Islet precursor cell (in vitro differentiated cells): Measurements from ENCODE around the gene FZD4.
"Not testable (repeated sequence)": the region's sequence is repeated elsewhere in the genome, so short reads cannot be mapped to it uniquely, and the experiment has no call there.

Experiments used
- DNase-seq: peaks from one replicate; pipeline ENCODE4 v3.0.0-alpha.2; 2018

Gene FZD4

DNA sequence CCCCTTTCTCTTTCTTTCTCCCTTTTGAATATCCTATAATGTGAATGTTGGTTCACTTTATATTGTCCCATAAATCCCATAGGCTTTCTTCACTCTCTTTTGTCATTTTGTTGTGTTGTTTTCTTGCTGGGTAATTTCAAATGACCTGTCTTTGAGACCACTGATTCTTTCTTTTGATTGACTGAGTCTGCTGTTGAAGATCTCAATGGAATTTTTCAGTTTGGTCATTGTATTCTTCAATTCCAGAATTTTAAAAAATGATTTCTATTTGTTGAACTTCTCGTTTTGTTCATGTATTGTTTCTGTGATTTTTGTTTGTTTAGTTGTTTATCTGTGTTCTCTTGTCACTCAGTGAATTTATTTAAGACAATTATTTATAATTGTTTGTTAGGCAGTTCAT lies 17.5 kb upstream of the FZD4 start:
- DNase-seq, result no peak

GRCh38 chr11:86969258-86969657 lies 14.1 kb upstream of the FZD4 start:
- DNase-seq, result no peak

- DNase-seq, result not testable (repeated sequence)
These were observed 12.4 kb upstream of the FZD4 start for GRCh38 chr11:86967601-86968000.

DNA sequence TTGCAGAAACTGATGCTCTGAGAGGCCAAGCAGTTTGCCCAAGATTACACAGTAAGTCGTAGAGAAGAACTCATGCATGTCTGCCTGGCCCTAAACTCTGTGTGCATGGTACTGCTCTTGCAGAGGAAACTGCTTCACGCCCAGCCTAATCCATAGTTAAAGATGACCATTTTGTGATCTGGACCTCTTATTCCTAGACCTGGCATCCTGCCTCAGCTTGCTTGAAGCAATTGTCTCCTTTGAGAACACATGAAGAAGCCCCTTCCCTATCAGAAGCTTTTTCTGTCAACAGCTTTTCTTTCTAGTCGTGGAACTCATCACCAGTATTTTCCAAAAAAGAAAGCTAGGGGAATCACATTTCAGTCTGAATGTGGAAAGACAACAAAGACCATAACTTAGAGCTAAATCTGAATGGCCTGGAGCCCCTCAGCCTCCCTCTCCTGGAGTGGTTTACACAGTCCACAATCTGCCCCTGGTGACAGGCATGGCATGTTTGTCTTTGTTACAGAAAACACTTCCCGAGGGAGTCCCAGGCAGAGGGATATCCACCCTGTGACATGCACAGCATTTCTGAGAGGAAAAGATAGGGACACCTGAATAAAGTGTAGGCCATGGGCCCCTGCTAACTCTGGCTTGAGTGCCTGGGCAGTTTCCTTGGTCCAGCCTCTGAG lies 2.9 kb upstream of the FZD4 start:
- DNase-seq, result no peak

DNA sequence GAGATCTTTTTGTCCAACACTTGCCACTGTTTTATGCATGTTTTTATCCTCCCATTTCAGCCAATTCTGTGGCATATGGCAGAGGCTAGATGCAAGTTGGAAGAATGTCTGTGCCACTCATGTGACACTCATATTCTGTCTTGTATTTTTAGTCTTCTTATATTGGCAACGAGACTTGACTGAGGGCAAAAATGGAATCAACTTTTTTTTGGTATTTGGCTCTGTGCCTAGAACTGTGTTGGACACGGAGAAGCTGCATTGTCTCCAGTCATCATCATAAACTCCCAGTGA lies 1.7 kb upstream of the FZD4 start:
- no peak for DNase-seq

- no peak for DNase-seq
These were observed 159 bp downstream of the FZD4 start for GRCh38 chr11:86955111-86955360.

- DNase-seq, result peak; percentile 66
These were observed 705 bp downstream of the FZD4 start for GRCh38 chr11:86954269-86955110.

- DNase-seq, result no peak
These were observed 2.8 kb downstream of the FZD4 start for GRCh38 chr11:86952221-86952875.

GRCh38 chr11:86951706-86952105 lies 3.5 kb downstream of the FZD4 start:
- DNase-seq, result no peak

DNA sequence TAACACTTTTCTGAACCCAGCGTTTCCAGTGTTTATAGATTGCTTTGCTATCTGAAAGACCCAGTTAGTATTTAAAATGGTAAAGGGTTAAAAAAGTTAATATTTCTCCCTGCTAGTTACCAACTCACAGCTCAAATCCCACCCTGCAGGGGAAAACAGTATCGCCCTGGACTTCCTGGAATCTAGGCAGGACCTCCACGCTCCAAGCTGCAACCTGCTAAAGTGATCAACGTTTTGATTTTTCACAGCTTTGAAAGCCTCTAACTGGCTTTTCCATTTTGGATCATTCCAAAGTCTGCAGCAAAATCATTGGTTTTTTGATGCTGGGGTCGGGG lies 4.6 kb downstream of the FZD4 start:
- DNase-seq, result no peak

GRCh38 chr11:86949995-86950660 lies 5.1 kb downstream of the FZD4 start:
- DNase-seq, result no peak

GRCh38 chr11:86948733-86949132 lies 6.5 kb downstream of the FZD4 start:
- DNase-seq, result no peak

GRCh38 chr11:86947541-86947940 lies 7.7 kb downstream of the FZD4 start:
- no peak for DNase-seq

DNA sequence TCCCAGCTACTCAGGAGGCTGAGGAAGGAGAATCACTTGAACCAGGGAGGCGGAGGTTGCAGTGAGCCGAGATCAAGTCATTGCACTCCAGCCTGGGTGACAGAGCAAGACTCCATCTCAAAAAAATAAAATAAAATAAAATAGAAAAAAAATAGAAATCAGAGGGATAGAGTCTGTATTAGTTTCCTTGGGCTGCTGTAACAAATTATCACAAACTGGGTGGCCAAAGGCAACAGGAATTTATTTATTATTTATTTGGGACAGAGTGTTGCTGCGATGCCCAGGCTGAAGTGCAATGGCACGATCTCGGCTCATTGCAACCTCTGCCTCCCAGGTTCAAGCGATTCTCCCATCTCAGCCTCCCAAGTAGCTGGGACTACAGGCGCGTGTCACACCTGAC lies 11.7 kb downstream of the FZD4 start:
- DNase-seq, result not testable (repeated sequence)

DNA sequence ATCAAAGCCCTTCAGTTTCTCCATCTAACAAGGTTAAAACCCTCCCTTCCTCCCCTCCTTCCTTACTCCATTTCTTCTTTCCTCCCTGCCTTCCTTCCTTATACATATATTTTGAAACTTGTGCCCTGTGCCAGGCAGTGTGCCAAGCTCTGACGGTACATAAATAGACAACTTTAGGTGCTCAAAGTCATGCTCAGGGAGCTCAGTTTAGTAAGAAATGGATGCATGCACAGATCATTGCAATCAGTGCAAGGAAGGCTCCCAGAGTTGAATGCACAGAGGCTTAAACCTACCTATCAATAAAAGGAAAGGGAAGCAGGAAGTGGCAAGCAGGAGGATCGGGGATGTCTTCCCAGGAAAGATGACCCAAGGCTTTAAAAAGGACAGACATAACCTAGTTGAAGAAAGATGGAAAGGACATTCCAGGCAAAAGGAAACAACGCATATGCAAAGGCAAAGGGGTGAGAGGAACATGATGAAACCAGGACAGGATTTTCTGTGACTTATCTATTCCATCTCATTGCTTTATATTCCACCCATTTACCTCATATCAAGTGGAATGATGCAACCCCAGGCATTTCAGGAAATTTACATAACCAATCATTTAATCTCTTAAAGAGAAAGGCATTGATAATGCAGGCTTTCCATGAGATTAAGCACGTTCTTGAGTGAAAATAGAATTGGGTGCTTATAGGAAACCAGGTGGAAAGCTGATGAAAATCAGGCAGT lies 13.2 kb downstream of the FZD4 start:
- no peak for DNase-seq

- DNase-seq, result no peak
These were observed 13.9 kb downstream of the FZD4 start for GRCh38 chr11:86941077-86941870.

- no peak for DNase-seq
These were observed 14.9 kb downstream of the FZD4 start for GRCh38 chr11:86940122-86940777.

DNA sequence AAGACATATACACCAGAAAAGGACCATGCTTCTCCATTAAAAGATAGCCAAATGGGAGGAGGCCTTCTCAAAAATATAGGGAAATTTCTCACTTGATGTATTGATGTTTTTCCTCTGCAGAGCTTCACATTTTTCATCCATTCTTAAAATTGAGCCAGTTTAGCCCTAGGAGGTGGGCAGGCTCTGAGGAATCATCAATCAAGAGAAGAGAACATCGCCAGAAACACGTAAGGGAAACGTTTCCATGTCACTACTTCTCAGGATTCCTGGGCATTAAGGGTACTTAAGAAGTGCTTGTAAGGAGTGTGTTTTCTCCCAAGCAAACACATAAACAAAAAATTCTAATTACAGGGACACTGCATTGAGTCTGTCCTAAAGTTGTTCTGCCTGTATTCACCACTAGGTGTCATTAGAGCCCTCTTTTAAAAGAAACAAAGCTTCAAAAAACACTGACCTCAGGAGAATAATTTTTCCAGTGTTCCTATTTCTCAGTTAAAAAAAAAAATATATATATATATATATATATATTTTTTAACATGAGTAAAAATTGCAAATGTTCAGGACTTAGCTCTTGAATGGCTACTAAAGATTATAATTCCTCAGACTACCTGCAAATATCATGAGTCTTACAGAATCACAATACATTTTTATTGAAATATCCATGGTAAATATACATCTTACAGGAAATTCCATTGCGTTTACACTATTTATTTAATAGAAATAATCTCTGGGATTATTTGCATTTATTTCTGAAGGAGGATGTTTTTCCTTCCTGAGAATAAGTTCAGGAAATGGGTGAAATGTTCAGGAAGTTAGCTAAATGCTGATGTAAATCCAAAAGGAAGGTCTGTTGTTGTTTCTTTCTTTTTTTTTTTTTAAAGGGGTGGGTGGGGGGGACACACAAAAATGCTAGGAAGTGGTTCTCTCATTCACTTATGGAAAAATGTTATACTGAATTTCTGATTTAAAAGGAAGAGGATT lies 16.0 kb downstream of the FZD4 start:
- DNase-seq, result no peak

- peak; percentile 67 for DNase-seq
These were observed 16.8 kb downstream of the FZD4 start for GRCh38 chr11:86938203-86938899.

DNA sequence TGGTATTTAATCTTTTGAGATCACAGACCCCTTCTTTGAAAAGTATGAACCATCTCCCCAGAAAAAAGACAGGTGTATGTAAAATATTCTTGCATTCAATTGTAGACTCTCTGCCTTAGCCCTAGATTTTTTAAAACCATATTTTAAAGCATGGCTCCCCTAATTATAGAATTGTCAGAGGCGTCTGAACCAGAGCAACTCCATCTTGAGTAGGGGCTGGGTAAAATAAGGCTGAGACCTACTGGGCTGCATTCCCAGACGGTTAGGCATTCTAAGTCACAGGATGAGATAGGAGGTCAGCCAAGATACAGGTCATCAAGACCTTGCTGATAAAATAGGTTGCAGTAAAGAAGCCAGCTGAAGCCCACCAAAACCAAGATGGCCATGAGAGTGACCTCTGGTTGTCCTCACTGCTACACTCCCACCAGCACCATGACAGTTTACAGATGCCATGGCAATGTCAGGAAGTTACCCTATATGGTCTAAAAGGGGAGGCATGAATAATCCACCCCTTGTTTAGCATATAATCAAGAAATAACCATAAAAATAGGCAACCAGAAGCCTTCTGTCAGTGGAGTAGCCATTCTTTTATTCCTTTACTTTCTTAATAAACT lies 17.9 kb downstream of the FZD4 start:
- DNase-seq, result not testable (repeated sequence)
